Transverse colon (tissue), 4 donors: Measurements from ENCODE around the gene ZNF324.

Experiments
- CTCF ChIP-seq, 5 experiments: fragments of 200-600 bp in 3 of 5; fragments of 450-650 bp in 2 of 5; sonication (generic) in 3 of 5; IDR thresholded peaks; 1 replicate in 2 of 5; 2 replicates in 3 of 5; pipeline ENCODE4 v1.5.1; 2016 to 2017; ENCODE audit warnings: antibody characterized with exemption in 5 of 5, inconsistent platforms in 3 of 5, mild to moderate bottlenecking in 2 of 5, moderate library complexity in 1 of 5
- EP300 ChIP-seq: sonication (generic); formaldehyde crosslinking; IDR thresholded peaks from one replicate; pipeline ENCODE4 v1.6.1; 2017; ENCODE audit warnings: antibody characterized with exemption, low read depth
- POLR2AphosphoS5 ChIP-seq, 3 donors: sonication (generic); formaldehyde crosslinking; IDR thresholded peaks; one replicate each; pipeline ENCODE4 v1.6.1; 2016; ENCODE audit warnings: antibody characterized with exemption in 3 of 3

- TF ChIP-seq CTCF (IDR thresholded peaks at IDR 0.05) (peak in 1 of 5 experiments; percentile 0), EP300 (no peak), POLR2AphosphoS5 (IDR thresholded peaks at IDR 0.05) (peak; percentile 48 to 81 (median 71))
Observed at GRCh38 chr19:58475714-58476497, 9.0 kb downstream of the ZNF324 start, which contains the start of gene ZNF446.
